Esophagus muscularis mucosa (tissue), 4 donors: ENCODE data around the gene SPTLC2.

Source experiments
- CTCF ChIP-seq, 3 experiments: fragments of 200-600 bp in 2 of 3; fragments of 450-650 bp in 1 of 3; sonication (generic) in 2 of 3; IDR thresholded peaks; one replicate each; pipeline ENCODE4 v1.5.1; 2017 to 2019; ENCODE audit warnings: antibody characterized with exemption in 3 of 3, mild to moderate bottlenecking in 2 of 3, moderate library complexity in 1 of 3
- EP300 ChIP-seq: sonication (generic); formaldehyde crosslinking; IDR thresholded peaks from one replicate; pipeline ENCODE4 v1.6.1; 2017; ENCODE audit warnings: antibody characterized with exemption
- POLR2A ChIP-seq: fragments of 450-650 bp; IDR thresholded peaks from one replicate; pipeline ENCODE4 v1.6.1; 2017; ENCODE audit warnings: antibody characterized with exemption, moderate library complexity, mild to moderate bottlenecking, low read depth
- POLR2AphosphoS5 ChIP-seq, 2 donors: sonication (generic); formaldehyde crosslinking; IDR thresholded peaks; one replicate each; pipeline ENCODE4 v1.6.1; 2017; ENCODE audit warnings: antibody characterized with exemption in 2 of 2

- TF ChIP-seq CTCF (IDR thresholded peaks at IDR 0.05) (no peak), POLR2AphosphoS5 (IDR thresholded peaks at IDR 0.05) (no peak), POLR2A (no peak), EP300 (no peak)
Measured at GRCh38 chr14:77473921-77474320, 142.5 kb downstream of the SPTLC2 start.
